HCT116 (cell line): ENCODE measurements around the gene TNFSF10. TPM values are rescaled to one million over a fixed set of nuclear protein-coding genes. Genes with fewer than 3 reads are reported as not detected.

Experiments
- ATAC-seq: fragments of 200-7000 bp; cut with Tn5 transposase; 2 replicates; pipeline ENCODE4 v1.9.1; 2020; ENCODE audit warnings: mild to moderate bottlenecking, moderate library complexity
- BruUV-seq: library from RNA; stranded (reverse); fragments of 400-500 nt; replicated peaks from 2 replicates; lab custom pipeline; 2021; lab: Mats Ljungman, UMichigan
- CTCF ChIA-PET: fragments of 300-600 bp; sonication (Branson Sonifier 250); formaldehyde crosslinking; loops from one replicate; lab custom pipeline; 2021; ENCODE audit warnings: antibody characterized with exemption; lab: Charles Lee
- POLR2A ChIA-PET: fragments of 300-600, 350-600 bp; sonication (Branson Sonifier 250); formaldehyde crosslinking; loops from one replicate; lab custom pipeline; 2021; ENCODE audit warnings: antibody characterized with exemption; lab: Charles Lee
- RAD21 ChIA-PET, 2 experiments: fragments of 300-600 bp; sonication (Branson Sonifier 250); formaldehyde crosslinking; loops; one replicate each; lab custom pipeline; 2023; ENCODE audit warnings: low total read pairs in 2 of 2; ENCODE audit not compliant: uncharacterized antibody in 2 of 2, unreplicated experiment in 2 of 2, low non-redundant PET in 1 of 2; lab: Charles Lee
- DNase-seq: peaks from one replicate; pipeline ENCODE4 v3.0.0-alpha.2; 2010; ENCODE audit warnings: low read depth, low spot score
- H2AFZ ChIP-seq: fragments of 200-600 bp; shearing (Covaris generic), sonication (generic); 2 replicates; pipeline ENCODE4 v1.6.1; 2017; ENCODE audit warnings: low read depth, mixed run types, mixed read lengths, antibody characterized with exemption, low read length; ENCODE audit not compliant: poor library complexity, severe bottlenecking
- H3K27ac ChIP-seq: 2 replicates; pipeline ENCODE4 v1.5.1; 2012; ENCODE audit warnings: low read depth, low read length
- H3K27me3 ChIP-seq: fragments of 200-600 bp; sonication (generic); 2 replicates; pipeline ENCODE4 v1.6.1; 2016; ENCODE audit warnings: mixed run types, low read length, mixed read lengths; ENCODE audit not compliant: insufficient read depth
- H3K36me3 ChIP-seq, 2 experiments: fragments of 200-500 bp in 1 of 2; fragments of 200-600 bp in 1 of 2; sonication (Bioruptor generic) in 1 of 2; sonication (generic) in 1 of 2; 2 replicates each; pipeline versions ENCODE4 v1.5.1 to v1.6.1; 2014 to 2016; ENCODE audit warnings: low read length in 2 of 2, inconsistent platforms in 1 of 2, mixed read lengths in 1 of 2, mixed run types in 1 of 2; ENCODE audit not compliant: insufficient read depth in 2 of 2, control insufficient read depth in 1 of 2
- H3K4me1 ChIP-seq, 2 experiments: fragments of 200-600 bp in 1 of 2; sonication (generic) in 1 of 2; 2 replicates each; pipeline versions ENCODE4 v1.5.1 to v1.6.1; 2012 to 2017; ENCODE audit warnings: low read length in 2 of 2, inconsistent platforms in 1 of 2, mild to moderate bottlenecking in 1 of 2, mixed read lengths in 1 of 2, mixed run types in 1 of 2, moderate library complexity in 1 of 2; ENCODE audit not compliant: insufficient read depth in 2 of 2, control insufficient read depth in 1 of 2
- H3K4me2 ChIP-seq: fragments of 200-600 bp; sonication (generic); 2 replicates; pipeline ENCODE4 v1.6.1; 2017; ENCODE audit warnings: mixed run types, low read length, mixed read lengths
- H3K4me3 ChIP-seq, 2 experiments: fragments of 200-600 bp in 1 of 2; sonication (generic) in 1 of 2; replicated peaks in 1 of 2; 2 replicates each; pipeline ENCODE4 v1.5.1; 2011 to 2016; ENCODE audit warnings: low read length in 2 of 2, control low read depth in 1 of 2, low read depth in 1 of 2, mild to moderate bottlenecking in 1 of 2, mixed read lengths in 1 of 2, mixed run types in 1 of 2
- H3K79me2 ChIP-seq: fragments of 200-600 bp; sonication (generic); 2 replicates; pipeline ENCODE4 v1.6.1; 2017; ENCODE audit warnings: mild to moderate bottlenecking, mixed run types, low read length, moderate library complexity, mixed read lengths; ENCODE audit not compliant: insufficient read depth
- H3K9ac ChIP-seq: fragments of 200-600 bp; sonication (generic); 2 replicates; pipeline ENCODE4 v1.6.1; 2016; ENCODE audit warnings: low read length, mixed read lengths
- H3K9me2 ChIP-seq: fragments of 200-600 bp; sonication (generic), shearing (Covaris generic); 2 replicates; pipeline ENCODE4 v1.6.1; 2017; ENCODE audit warnings: mixed run types, mild to moderate bottlenecking, moderate library complexity; ENCODE audit not compliant: insufficient read depth
- H3K9me3 ChIP-seq, 2 experiments: fragments of 200-500 bp in 1 of 2; fragments of 200-600 bp in 1 of 2; sonication (Bioruptor generic) in 1 of 2; sonication (generic) in 1 of 2; 2 replicates each; pipeline ENCODE4 v1.6.1; 2014 to 2017; ENCODE audit warnings: low read length in 2 of 2, mixed read lengths in 2 of 2, inconsistent platforms in 1 of 2, low read depth in 1 of 2, mild to moderate bottlenecking in 1 of 2, mixed run types in 1 of 2, moderate library complexity in 1 of 2; ENCODE audit not compliant: control insufficient read depth in 1 of 2, insufficient read depth in 1 of 2
- H4K20me1 ChIP-seq: fragments of 200-600 bp; sonication (generic), shearing (Covaris generic); 2 replicates; pipeline ENCODE4 v1.6.1; 2017; ENCODE audit warnings: mixed run types, mild to moderate bottlenecking, moderate library complexity; ENCODE audit not compliant: insufficient read depth
- EGR1 ChIP-seq: IDR thresholded peaks from 2 replicates; pipeline ENCODE4 v1.6.1; 2012; ENCODE audit warnings: low read depth
- FOSL1 ChIP-seq: IDR thresholded peaks from 2 replicates; pipeline ENCODE4 v1.6.1; 2012; ENCODE audit warnings: low read depth
- POLR2A ChIP-seq: IDR thresholded peaks from 2 replicates; pipeline ENCODE4 v1.7.0; 2011; ENCODE audit warnings: borderline replicate concordance; ENCODE audit not compliant: insufficient read depth, insufficient read length; ENCODE audit errors: extremely low read depth
- ZNF274 ChIP-seq: fragments of 200-500 bp; sonication (Bioruptor generic); IDR thresholded peaks from 2 replicates; pipeline ENCODE4 v1.6.1; 2014; ENCODE audit warnings: mild to moderate bottlenecking, low read depth, low read length, inconsistent platforms
- intact Hi-C: fragments of 100-400 bp; cut with micrococcal nuclease; formaldehyde crosslinking; loops from 2 replicates; pipeline ENCODE4 v1.10.0; 2022
- total RNA-seq: library from RNA; stranded (reverse); gene quantifications from one replicate; pipeline ENCODE4 v1.2.1, GENCODE V29; 2021; ENCODE audit not compliant: unreplicated experiment
- TF ChIP-seq, protein P1 (sequence below): IDR thresholded peaks from 2 replicates; pipeline ENCODE4 v1.6.1; 2011; ENCODE audit warnings: mild to moderate bottlenecking, low read length, moderate library complexity; ENCODE audit not compliant: insufficient replicate concordance; ENCODE audit errors: extremely low read depth
- TF ChIP-seq, protein P2 (sequence below), 3 experiments: fragments of 200-600 bp in 1 of 3; sonication (generic) in 1 of 3; IDR thresholded peaks in 2 of 3; conservative IDR thresholded peaks in 1 of 3; 2 replicates each; pipeline ENCODE4 v1.5.1; 2012 to 2017; ENCODE audit warnings: low read depth in 2 of 3, low read length in 2 of 3, antibody characterized with exemption in 1 of 3, borderline replicate concordance in 1 of 3, control low read depth in 1 of 3, mild to moderate bottlenecking in 1 of 3, mixed read lengths in 1 of 3, mixed run types in 1 of 3, moderate library complexity in 1 of 3; ENCODE audit not compliant: insufficient read depth in 1 of 3

Gene TNFSF10
- total RNA-seq, 1 experiment from 2014 or later: 0.20 TPM

DNA sequence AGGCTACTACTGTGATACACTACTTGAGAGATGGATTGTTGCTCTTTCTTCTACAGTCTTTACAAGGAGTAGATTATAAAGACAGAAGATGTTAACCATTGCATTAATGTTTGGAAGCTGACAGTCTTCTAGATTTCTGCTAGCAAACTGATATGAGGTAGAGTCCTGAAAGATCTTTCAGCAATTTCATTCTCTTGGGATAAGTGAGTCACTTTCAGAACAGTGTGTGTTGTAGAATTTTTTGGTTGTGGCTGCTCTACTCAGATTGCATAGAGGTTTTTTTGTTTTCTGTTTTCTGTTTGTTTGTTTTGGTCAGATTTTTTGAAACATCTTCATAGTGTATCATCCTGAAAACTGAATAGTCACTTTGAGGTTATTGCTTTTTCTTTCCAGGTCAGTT is 17.1 kb downstream of the TNFSF10 start:
- CTCF ChIA-PET: no interaction called here
- Histone ChIP-seq H3K36me3 (no peaks in the 10 kb centered on the region), H2AFZ (no peak overlapping the region), H3K9me3 (no peaks in the 10 kb centered on the region; a peak in 1 of 4 replicates), H3K27me3 (no peaks in the 10 kb centered on the region), H3K4me1 (no peaks in the 10 kb centered on the region), H3K9me2 (no peaks in the 10 kb centered on the region), H3K4me3 (no peak overlapping the region), H3K79me2 (no peaks in the 10 kb centered on the region), H3K27ac (no peak overlapping the region), H3K9ac (no peak overlapping the region), H3K4me2 (no peak overlapping the region), H4K20me1 (no peaks in the 10 kb centered on the region)
- RAD21 ChIA-PET: no interaction called here
- no peak for ATAC-seq
- no peak for DNase-seq
- BruUV-seq: no TSS peak
- intact Hi-C loops: no loop called here
- POLR2A ChIA-PET: no interaction called here
- no peak for TF ChIP-seq POLR2A
- no peak for TF ChIP-seq ZNF274
- no peak for TF ChIP-seq FOSL1
- TF ChIP-seq, protein P1, sequence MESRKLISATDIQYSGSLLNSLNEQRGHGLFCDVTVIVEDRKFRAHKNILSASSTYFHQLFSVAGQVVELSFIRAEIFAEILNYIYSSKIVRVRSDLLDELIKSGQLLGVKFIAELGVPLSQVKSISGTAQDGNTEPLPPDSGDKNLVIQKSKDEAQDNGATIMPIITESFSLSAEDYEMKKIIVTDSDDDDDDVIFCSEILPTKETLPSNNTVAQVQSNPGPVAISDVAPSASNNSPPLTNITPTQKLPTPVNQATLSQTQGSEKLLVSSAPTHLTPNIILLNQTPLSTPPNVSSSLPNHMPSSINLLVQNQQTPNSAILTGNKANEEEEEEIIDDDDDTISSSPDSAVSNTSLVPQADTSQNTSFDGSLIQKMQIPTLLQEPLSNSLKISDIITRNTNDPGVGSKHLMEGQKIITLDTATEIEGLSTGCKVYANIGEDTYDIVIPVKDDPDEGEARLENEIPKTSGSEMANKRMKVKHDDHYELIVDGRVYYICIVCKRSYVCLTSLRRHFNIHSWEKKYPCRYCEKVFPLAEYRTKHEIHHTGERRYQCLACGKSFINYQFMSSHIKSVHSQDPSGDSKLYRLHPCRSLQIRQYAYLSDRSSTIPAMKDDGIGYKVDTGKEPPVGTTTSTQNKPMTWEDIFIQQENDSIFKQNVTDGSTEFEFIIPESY: no peak
- TF ChIP-seq, protein P2, sequence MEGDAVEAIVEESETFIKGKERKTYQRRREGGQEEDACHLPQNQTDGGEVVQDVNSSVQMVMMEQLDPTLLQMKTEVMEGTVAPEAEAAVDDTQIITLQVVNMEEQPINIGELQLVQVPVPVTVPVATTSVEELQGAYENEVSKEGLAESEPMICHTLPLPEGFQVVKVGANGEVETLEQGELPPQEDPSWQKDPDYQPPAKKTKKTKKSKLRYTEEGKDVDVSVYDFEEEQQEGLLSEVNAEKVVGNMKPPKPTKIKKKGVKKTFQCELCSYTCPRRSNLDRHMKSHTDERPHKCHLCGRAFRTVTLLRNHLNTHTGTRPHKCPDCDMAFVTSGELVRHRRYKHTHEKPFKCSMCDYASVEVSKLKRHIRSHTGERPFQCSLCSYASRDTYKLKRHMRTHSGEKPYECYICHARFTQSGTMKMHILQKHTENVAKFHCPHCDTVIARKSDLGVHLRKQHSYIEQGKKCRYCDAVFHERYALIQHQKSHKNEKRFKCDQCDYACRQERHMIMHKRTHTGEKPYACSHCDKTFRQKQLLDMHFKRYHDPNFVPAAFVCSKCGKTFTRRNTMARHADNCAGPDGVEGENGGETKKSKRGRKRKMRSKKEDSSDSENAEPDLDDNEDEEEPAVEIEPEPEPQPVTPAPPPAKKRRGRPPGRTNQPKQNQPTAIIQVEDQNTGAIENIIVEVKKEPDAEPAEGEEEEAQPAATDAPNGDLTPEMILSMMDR (IDR thresholded peaks at IDR 0.05 in 2 of 3, conservative IDR thresholded peaks at IDR 0.05 in 1 of 3; ENCODE audit: borderline replicate concordance in 1 of 3, insufficient read depth in 1 of 3, low read depth in 2 of 3, low read length in 2 of 3): no peak
- TF ChIP-seq EGR1: no peak
